ENCODE measurements around the gene PRSS16. TPM values are rescaled to one million over a fixed set of nuclear protein-coding genes. Genes with fewer than 3 reads are reported as not detected.

The PRSS16 gene
- total and polyA plus RNA-seq, 8 donors = 14.0 to 30.1 (median 22.3) TPM

DNA sequence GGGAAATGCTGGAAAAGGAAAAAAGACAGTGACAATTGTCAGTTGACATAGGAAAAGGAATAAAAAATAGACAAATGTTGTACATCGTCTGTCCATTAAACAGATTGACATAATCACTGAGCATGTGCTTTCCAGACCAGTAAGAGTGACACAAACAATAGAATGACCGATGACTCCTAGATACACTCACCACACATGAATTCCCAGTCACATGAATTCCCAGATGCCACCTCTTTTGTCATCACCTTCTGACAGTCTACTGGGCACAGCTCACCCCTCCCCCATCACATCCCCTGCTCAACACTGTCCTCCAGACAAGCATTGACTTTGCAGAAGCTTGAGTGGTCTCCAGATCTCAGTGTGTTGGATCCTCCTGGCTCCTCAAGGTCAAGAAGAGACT is 38.6 kb downstream of the PRSS16 start:
- FAIRE-seq (no peak), DNase-seq (no peak), ATAC-seq (no peak)
- Histone ChIP-seq H3K4me3 (no peak overlapping the region), H3K27me3 (peaks cover 17 to 95% (median 32%) of the 10 kb centered on the region in 4 donors), H3K27ac (no peak overlapping the region), H3K4me1 (no peaks in the 10 kb centered on the region), H3K9me3 (no peaks in the 10 kb centered on the region), H3K36me3 (no peaks in the 10 kb centered on the region)
- TF ChIP-seq, protein P1, sequence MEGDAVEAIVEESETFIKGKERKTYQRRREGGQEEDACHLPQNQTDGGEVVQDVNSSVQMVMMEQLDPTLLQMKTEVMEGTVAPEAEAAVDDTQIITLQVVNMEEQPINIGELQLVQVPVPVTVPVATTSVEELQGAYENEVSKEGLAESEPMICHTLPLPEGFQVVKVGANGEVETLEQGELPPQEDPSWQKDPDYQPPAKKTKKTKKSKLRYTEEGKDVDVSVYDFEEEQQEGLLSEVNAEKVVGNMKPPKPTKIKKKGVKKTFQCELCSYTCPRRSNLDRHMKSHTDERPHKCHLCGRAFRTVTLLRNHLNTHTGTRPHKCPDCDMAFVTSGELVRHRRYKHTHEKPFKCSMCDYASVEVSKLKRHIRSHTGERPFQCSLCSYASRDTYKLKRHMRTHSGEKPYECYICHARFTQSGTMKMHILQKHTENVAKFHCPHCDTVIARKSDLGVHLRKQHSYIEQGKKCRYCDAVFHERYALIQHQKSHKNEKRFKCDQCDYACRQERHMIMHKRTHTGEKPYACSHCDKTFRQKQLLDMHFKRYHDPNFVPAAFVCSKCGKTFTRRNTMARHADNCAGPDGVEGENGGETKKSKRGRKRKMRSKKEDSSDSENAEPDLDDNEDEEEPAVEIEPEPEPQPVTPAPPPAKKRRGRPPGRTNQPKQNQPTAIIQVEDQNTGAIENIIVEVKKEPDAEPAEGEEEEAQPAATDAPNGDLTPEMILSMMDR (IDR thresholded peaks at IDR 0.05) = no peak
- intact Hi-C loops (cut with DNase I) = no loop called here
- 65 to 70% methylated on average over 2 of the region's 2 CpGs for WGBS, 2 donors

DNA sequence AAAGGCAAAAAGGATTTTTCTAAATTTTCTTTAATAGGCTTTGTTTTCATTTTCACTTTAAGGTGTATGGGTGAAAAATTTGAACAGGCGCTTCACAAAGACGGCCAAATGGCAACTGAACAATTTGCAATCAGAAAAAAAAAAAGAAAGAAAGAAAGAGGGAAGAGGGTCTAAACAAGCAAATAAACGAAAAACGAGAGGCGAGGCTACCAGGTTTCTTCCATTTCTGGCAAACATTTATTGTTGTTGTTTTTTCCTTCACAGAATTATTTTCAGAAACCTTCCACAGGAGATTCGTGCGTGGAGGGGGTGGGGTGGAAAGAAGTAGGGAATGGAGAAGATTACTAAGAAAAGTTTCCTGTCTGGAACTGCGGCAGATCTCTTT is 40.2 kb downstream of the PRSS16 start:
- TF ChIP-seq, protein P1 (IDR thresholded peaks at IDR 0.05) = no peak
- no peak overlapping the region for H3K4me3 ChIP-seq
- WGBS, 2 donors = 5 to 6% methylated on average over 8 of the region's 8 CpGs
- H3K36me3 ChIP-seq = no peaks in the 10 kb centered on the region
- no peak for DNase-seq
- FAIRE-seq = no peak
- H3K4me1 ChIP-seq = no peaks in the 10 kb centered on the region
- H3K27me3 ChIP-seq = peaks cover 14 to 95% (median 32%) of the 10 kb centered on the region in 4 donors
- no peak for ATAC-seq
- intact Hi-C loops (cut with DNase I) = no loop called here
- no peaks in the 10 kb centered on the region for H3K9me3 ChIP-seq
- H3K27ac ChIP-seq = no peak overlapping the region

DNA sequence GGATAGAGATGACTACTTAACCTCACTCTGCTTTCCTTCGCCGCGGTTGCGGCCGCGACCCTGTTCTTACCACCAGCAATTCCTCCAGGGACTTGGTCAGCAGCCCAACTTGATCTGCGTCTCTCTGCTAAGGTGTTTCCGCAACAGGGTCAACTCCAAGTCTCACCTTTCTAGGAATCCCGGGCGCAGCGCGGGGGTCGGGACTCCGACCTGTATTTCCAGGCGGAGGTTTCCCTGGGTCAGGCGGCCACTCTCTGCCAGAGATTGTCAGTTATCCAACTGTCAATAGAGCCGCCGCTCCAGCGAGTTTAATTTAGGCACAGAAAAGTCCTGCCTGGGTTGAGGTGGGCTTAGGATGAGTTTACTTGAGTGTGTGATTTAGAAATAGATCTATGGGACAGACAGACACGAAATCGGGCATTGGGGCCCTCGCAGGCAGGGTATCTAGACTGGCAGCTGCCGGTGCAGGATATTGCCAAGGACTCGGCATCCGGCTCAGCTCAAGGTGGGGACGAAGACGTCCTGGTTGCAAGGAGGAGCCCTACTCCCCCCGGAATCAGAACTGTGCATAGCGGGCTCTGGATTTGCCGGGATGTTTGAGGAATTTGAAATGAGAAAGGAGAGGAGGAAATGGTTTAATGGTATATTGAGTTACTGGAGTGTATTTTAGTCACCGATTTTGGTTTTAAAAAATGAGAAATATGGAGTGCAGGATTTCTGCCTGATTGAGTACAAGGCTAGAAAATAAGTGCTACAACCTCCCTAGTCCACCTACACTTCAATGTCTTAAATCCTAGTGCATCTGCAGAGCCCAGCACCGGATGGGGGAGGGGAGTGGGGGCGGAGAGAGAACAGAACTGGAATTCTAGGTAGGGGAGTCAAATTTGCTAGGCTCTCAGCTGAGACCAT is 40.9 kb downstream of the PRSS16 start:
- Histone ChIP-seq H3K27me3 (peaks cover 10 to 95% (median 36%) of the 10 kb centered on the region in 4 donors), H3K36me3 (no peaks in the 10 kb centered on the region), H3K4me3 (no peak overlapping the region), H3K9me3 (no peaks in the 10 kb centered on the region), H3K27ac (no peak overlapping the region), H3K4me1 (no peaks in the 10 kb centered on the region)
- 8 to 9% methylated on average over 33 of the region's 33 CpGs for WGBS, 2 donors
- intact Hi-C loops (cut with DNase I) = no loop called here
- no peak for ATAC-seq
- no peak for FAIRE-seq
- DNase-seq = no peak
- TF ChIP-seq, protein P1 (IDR thresholded peaks at IDR 0.05) = no peak

DNA sequence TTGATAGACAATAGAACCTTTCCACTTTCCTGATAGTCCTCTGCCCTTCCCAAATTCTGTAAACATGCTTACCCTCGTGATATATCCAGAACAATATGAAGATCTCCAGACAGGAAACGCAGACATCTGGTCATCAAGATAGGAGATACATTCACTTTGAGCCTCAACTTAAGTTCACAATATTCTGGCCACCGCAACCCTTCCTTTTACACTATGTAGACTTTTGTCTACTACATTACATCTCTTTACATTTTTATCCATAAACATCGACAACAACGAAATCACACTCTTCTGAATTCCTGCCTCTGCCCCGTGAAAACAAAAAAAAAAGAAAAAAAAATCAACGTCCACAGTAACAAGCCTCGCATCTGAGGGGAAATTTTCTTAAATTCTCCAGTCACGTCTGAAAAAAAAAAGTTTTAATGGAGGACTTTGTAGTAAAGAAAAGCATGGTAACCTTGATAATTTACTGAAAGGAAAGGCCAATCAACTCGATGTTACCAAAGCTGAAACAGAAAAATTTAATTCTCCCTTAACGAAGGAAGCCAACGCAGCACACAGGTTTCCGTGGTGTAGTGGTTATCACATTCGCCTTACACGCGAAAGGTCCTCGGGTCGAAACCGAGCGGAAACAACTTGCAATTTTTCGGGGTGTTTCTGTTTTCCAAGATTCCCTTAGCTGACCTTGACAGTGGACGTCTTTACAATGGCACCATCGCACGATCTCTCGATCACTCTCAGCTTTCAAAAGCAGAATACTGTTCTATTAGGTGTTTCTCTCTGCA is 42.8 kb downstream of the PRSS16 start:
- intact Hi-C loops (cut with DNase I) = no loop called here

More for the DNA sequence above, 42.8 kb downstream of the PRSS16 start:
- no peak overlapping the region for H3K27ac ChIP-seq
- no peaks in the 10 kb centered on the region for H3K36me3 ChIP-seq
- FAIRE-seq (no peak), ATAC-seq (no peak), DNase-seq (no peak)
- H3K4me1 ChIP-seq = no peaks in the 10 kb centered on the region
- H3K4me3 ChIP-seq = no peak overlapping the region
- peaks cover 4 to 95% (median 44%) of the 10 kb centered on the region in 4 donors for H3K27me3 ChIP-seq
- TF ChIP-seq, protein P1 (IDR thresholded peaks at IDR 0.05) = no peak
- WGBS, 2 donors = 10 to 12% methylated on average over 25 of the region's 25 CpGs
- no peaks in the 10 kb centered on the region for H3K9me3 ChIP-seq
